Natural killer cell (primary cell): ENCODE results near the gene TMEM17. TPM values are rescaled to one million over a fixed set of nuclear protein-coding genes. Genes with fewer than 3 reads are reported as not detected.

Experiments
- ATAC-seq, 3 donors: fragments of 150-1000 bp in 2 of 3; fragments of 200-7000 bp in 1 of 3; cut with Tn5 transposase; 1 replicate in 1 of 3; 2 replicates in 2 of 3; pipeline ENCODE4 v1.10.0; 2021; ENCODE audit warnings: mild to moderate bottlenecking in 2 of 3, moderate library complexity in 2 of 3
- DNase-seq, 2 donors: peaks; one replicate each; pipeline versions ENCODE4 v3.0.0 to v3.0.0-alpha.2; 2013 to 2021; ENCODE audit warnings: mixed read lengths in 1 of 2
- H3K27ac ChIP-seq: one replicate; pipeline ENCODE4 v1.5.1; 2013; ENCODE audit warnings: mild to moderate bottlenecking, low read length
- H3K27me3 ChIP-seq: one replicate; pipeline ENCODE4 v1.6.1; 2013; ENCODE audit warnings: low read length; ENCODE audit not compliant: control insufficient read depth, insufficient read depth
- H3K36me3 ChIP-seq: one replicate; pipeline ENCODE4 v1.6.1; 2013; ENCODE audit warnings: low read length; ENCODE audit not compliant: control insufficient read depth, insufficient read depth
- H3K4me1 ChIP-seq: one replicate; pipeline ENCODE4 v1.6.1; 2013; ENCODE audit warnings: low read length; ENCODE audit not compliant: control insufficient read depth, insufficient read depth
- H3K4me3 ChIP-seq: one replicate; pipeline ENCODE4 v1.5.1; 2013; ENCODE audit warnings: low read length
- H3K9me3 ChIP-seq: one replicate; pipeline ENCODE4 v1.6.1; 2013; ENCODE audit warnings: low read length; ENCODE audit not compliant: control insufficient read depth, insufficient read depth
- H3K27ac Mint-ChIP-seq, 2 donors: one replicate each; pipeline ENCODE4 v1.8.0; 2022; ENCODE audit warnings: mild to moderate bottlenecking in 2 of 2, mixed read lengths in 2 of 2, moderate library complexity in 1 of 2
- H3K27me3 Mint-ChIP-seq, 2 donors: one replicate each; pipeline ENCODE4 v1.8.0; 2022; ENCODE audit warnings: low read depth in 2 of 2, mixed read lengths in 2 of 2
- H3K36me3 Mint-ChIP-seq: one replicate; pipeline ENCODE4 v1.8.0; 2022; ENCODE audit warnings: mixed read lengths
- H3K4me1 Mint-ChIP-seq, 2 donors: one replicate each; pipeline ENCODE4 v1.8.0; 2022; ENCODE audit warnings: mixed read lengths in 2 of 2
- H3K4me3 Mint-ChIP-seq: one replicate; pipeline ENCODE4 v1.8.0; 2022; ENCODE audit warnings: mild to moderate bottlenecking, moderate library complexity, mixed read lengths
- H3K9me3 Mint-ChIP-seq, 2 donors: one replicate each; pipeline ENCODE4 v1.8.0; 2022; ENCODE audit warnings: mixed read lengths in 2 of 2
- CTCF ChIP-seq: fragments of 200-600 bp; IDR thresholded peaks from one replicate; pipeline ENCODE4 v1.8.0; 2022; ENCODE audit warnings: antibody characterized with exemption
- WGBS: methylation state at CpG from one replicate; pipeline ENCODE4 v1.1.7; 2013; ENCODE audit warnings: missing lambda C conversion rate; ENCODE audit not compliant: insufficient coverage; 5-methylcytosine and 5-hydroxymethylcytosine counted together
- intact Hi-C: fragments of 100-400 bp; cut with micrococcal nuclease; formaldehyde crosslinking; loops from one replicate; pipeline ENCODE4 v1.14.2; 2022
- total RNA-seq, 4 donors: library from RNA; stranded (reverse); fragments of 120-200 nt in 1 of 4; gene quantifications; one replicate each; pipeline versions ENCODE4 v1.2.3 to v1.2.4, GENCODE V29; 2013 to 2022

Gene TMEM17
- total RNA-seq, 3 donors from 2014 or later (not counting 1 experiment from before 2014, with no cell fraction given): 0.18 TPM; not detected in 2

- H3K36me3 Mint-ChIP-seq: no peaks in the 10 kb centered on the region
- H3K9me3 Mint-ChIP-seq: no peaks in the 10 kb centered on the region
- Histone ChIP-seq H3K4me3 (no peak overlapping the region), H3K27me3 (no peaks in the 10 kb centered on the region), H3K36me3 (no peaks in the 10 kb centered on the region), H3K4me1 (no peaks in the 10 kb centered on the region), H3K9me3 (no peaks in the 10 kb centered on the region), H3K27ac (no peak overlapping the region)
- H3K27ac Mint-ChIP-seq: no peak overlapping the region
- no peak for TF ChIP-seq CTCF
- H3K27me3 Mint-ChIP-seq: peaks cover 0 to 3% of the 10 kb centered on the region in 2 donors
- no peak overlapping the region for H3K4me3 Mint-ChIP-seq
- ATAC-seq (no peak), DNase-seq (no peak)
- no peaks in the 10 kb centered on the region for H3K4me1 Mint-ChIP-seq
- intact Hi-C loops: no loop called here
Observed at GRCh38 chr2:62498739-62499138, 7.3 kb downstream of the TMEM17 start.

- Mint-ChIP-seq H3K36me3 (no peaks in the 10 kb centered on the region), H3K27me3 (peaks cover 0 to 3% of the 10 kb centered on the region in 2 donors), H3K4me3 (no peak overlapping the region), H3K9me3 (no peaks in the 10 kb centered on the region), H3K4me1 (no peaks in the 10 kb centered on the region), H3K27ac (no peak overlapping the region)
- DNase-seq (no peak), ATAC-seq (no peak)
- no peaks in the 10 kb centered on the region for H3K9me3 ChIP-seq
- H3K4me3 ChIP-seq: no peak overlapping the region
- WGBS: 73% methylated on average over 2 of the region's 2 CpGs
- H3K27me3 ChIP-seq: no peaks in the 10 kb centered on the region
- H3K4me1 ChIP-seq: no peaks in the 10 kb centered on the region
- H3K36me3 ChIP-seq: no peaks in the 10 kb centered on the region
- TF ChIP-seq CTCF: no peak
- H3K27ac ChIP-seq: no peak overlapping the region
- intact Hi-C loops: no loop called here
Observed at GRCh38 chr2:62495761-62496160, 10.2 kb downstream of the TMEM17 start.

GRCh38 chr2:62492048-62492447 lies 13.9 kb downstream of the TMEM17 start:
- Mint-ChIP-seq H3K36me3 (no peaks in the 10 kb centered on the region), H3K9me3 (no peaks in the 10 kb centered on the region), H3K4me1 (no peaks in the 10 kb centered on the region), H3K4me3 (no peak overlapping the region), H3K27me3 (no peaks in the 10 kb centered on the region), H3K27ac (no peak overlapping the region)
- Histone ChIP-seq H3K36me3 (no peaks in the 10 kb centered on the region), H3K4me1 (no peaks in the 10 kb centered on the region), H3K4me3 (no peak overlapping the region), H3K27ac (no peak overlapping the region), H3K27me3 (no peaks in the 10 kb centered on the region), H3K9me3 (no peaks in the 10 kb centered on the region)
- DNase-seq (no peak), ATAC-seq (no peak)
- 75% methylated on average over 2 of the region's 2 CpGs for WGBS
- intact Hi-C loops: no loop called here
- TF ChIP-seq CTCF: no peak

- no peak for DNase-seq
- no peak overlapping the region for H3K4me3 ChIP-seq
- Mint-ChIP-seq H3K4me1 (no peaks in the 10 kb centered on the region), H3K27ac (no peak overlapping the region), H3K4me3 (no peak overlapping the region), H3K9me3 (no peaks in the 10 kb centered on the region), H3K27me3 (no peaks in the 10 kb centered on the region), H3K36me3 (no peaks in the 10 kb centered on the region)
- ATAC-seq: no peak
- 80% methylated on average over 1 of the region's 1 CpG for WGBS
- intact Hi-C loops: no loop called here
- H3K27ac ChIP-seq: no peak overlapping the region
- H3K36me3 ChIP-seq: no peaks in the 10 kb centered on the region
- no peaks in the 10 kb centered on the region for H3K9me3 ChIP-seq
- H3K27me3 ChIP-seq: no peaks in the 10 kb centered on the region
- TF ChIP-seq CTCF: no peak
- H3K4me1 ChIP-seq: no peaks in the 10 kb centered on the region
Observed at GRCh38 chr2:62489702-62490101, 16.3 kb downstream of the TMEM17 start.
